BJ (cell line): ENCODE data around the gene KCNQ2. TPM values are rescaled to one million over a fixed set of nuclear protein-coding genes. Genes with fewer than 3 reads are reported as not detected.

Experiments
- CTCF ChIA-PET: fragments of 350-600 bp; formaldehyde crosslinking; extraction: SDS; loops from one replicate; lab custom pipeline; 2021; ENCODE audit warnings: antibody characterized with exemption, inconsistent platforms; lab: Yijun Ruan, JAX
- POLR2A ChIA-PET: fragments of 300-600 bp; sonication (Branson Sonifier 250); formaldehyde crosslinking; extraction: SDS; loops from one replicate; lab custom pipeline; 2021; ENCODE audit warnings: antibody characterized with exemption; lab: Charles Lee
- DNase-seq: peaks from one replicate; pipeline ENCODE4 v3.0.0-alpha.2; 2011; ENCODE audit warnings: low read depth
- H3K27me3 ChIP-seq: 2 replicates; pipeline ENCODE4 v1.6.0; 2011; ENCODE audit warnings: low read length; ENCODE audit not compliant: control insufficient read depth, insufficient read depth
- H3K36me3 ChIP-seq: 2 replicates; pipeline ENCODE4 v1.5.1; 2011; ENCODE audit warnings: low read length; ENCODE audit not compliant: control insufficient read depth, insufficient read depth
- H3K4me3 ChIP-seq: 2 replicates; pipeline ENCODE4 v1.5.1; 2011; ENCODE audit warnings: low read depth, mild to moderate bottlenecking, control low read depth, low read length
- polyA plus RNA-seq: library from polyadenylated mRNA; depleted of rRNA; stranded (reverse); fragments of >200 nt; gene quantifications from 2 replicates; pipeline ENCODE4 v1.2.3, GENCODE V29; 2011
- TF ChIP-seq, protein P1 (sequence below): IDR thresholded peaks from 2 replicates; pipeline ENCODE4 v1.5.1; 2011; ENCODE audit warnings: low read depth, mild to moderate bottlenecking, control low read depth, inconsistent platforms, low read length, moderate library complexity; ENCODE audit not compliant: insufficient read depth

Gene KCNQ2
- polyA plus RNA-seq, 1 experiment, result not detected

GRCh38 chr20:63478346-63479302 lies 6.2 kb upstream of the KCNQ2 start:
- POLR2A ChIA-PET, result no interaction called here
- CTCF ChIA-PET, result interaction anchor here (1.1 kb wide), 1 partner anchor 297 kb away, joined by 3 read pairs; no protein-coding TSS in a partner anchor
- no peak for DNase-seq
- TF ChIP-seq, protein P1, sequence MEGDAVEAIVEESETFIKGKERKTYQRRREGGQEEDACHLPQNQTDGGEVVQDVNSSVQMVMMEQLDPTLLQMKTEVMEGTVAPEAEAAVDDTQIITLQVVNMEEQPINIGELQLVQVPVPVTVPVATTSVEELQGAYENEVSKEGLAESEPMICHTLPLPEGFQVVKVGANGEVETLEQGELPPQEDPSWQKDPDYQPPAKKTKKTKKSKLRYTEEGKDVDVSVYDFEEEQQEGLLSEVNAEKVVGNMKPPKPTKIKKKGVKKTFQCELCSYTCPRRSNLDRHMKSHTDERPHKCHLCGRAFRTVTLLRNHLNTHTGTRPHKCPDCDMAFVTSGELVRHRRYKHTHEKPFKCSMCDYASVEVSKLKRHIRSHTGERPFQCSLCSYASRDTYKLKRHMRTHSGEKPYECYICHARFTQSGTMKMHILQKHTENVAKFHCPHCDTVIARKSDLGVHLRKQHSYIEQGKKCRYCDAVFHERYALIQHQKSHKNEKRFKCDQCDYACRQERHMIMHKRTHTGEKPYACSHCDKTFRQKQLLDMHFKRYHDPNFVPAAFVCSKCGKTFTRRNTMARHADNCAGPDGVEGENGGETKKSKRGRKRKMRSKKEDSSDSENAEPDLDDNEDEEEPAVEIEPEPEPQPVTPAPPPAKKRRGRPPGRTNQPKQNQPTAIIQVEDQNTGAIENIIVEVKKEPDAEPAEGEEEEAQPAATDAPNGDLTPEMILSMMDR, result no peak
- Histone ChIP-seq H3K36me3 (no peaks in the 10 kb centered on the region), H3K4me3 (no peak overlapping the region), H3K27me3 (peaks cover 24% of the 10 kb centered on the region)

DNA sequence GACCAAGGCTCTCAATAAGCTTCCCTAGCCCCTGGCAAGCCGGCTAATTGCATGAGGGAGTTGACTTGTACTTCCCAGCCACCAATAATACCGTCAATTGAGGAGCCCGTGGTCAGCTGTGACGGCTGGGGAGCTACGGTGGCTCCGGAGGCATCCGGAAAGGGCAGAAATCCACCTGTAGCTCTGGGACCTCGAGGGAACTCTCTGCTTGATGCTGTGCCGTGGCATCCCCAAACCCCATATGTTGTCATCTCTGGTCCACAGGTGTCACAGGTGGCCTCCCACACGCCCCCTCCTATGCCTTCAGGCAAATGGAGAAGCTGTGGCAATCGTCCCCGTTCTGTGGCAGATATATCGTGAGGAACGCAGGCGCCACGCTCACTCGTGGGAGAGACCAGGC lies 5.5 kb upstream of the KCNQ2 start:
- ChIA-PET POLR2A (no interaction called here), CTCF (interaction anchor here (0.9 kb wide), 1 partner anchor 20 kb away, joined by 3 read pairs; no protein-coding TSS in a partner anchor)
- H3K36me3 ChIP-seq, result no peaks in the 10 kb centered on the region
- no peak for DNase-seq
- TF ChIP-seq, protein P1, result no peak
- H3K4me3 ChIP-seq, result no peak overlapping the region
- peaks cover 29% of the 10 kb centered on the region for H3K27me3 ChIP-seq

DNA sequence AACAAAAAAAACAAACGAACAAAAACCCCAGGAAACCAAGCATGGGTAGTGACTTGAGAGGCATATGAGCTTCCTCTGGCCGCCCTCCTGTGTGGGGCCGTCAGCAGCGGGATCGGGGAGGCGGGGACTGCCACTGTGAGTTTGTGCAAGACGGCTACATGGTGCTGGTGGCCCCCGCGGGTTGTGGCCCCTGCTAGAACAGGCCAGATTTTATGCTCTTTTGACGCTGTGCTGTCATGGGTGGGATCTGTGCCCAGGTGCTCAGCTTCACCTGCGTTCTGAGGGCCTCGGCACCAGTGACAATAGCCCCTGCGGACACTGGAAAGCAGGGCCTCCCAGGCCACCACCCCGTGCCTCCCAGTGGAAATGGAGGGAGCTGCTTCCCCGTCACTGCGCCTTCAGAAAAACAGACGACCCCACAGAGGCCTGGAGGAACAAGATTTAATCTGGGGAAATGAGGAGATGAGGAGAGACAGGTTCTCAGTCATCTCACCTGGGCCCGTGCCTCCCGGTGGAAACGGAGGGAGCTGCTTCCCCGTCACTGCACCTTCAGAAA lies 4.7 kb upstream of the KCNQ2 start:
- peaks cover 30% of the 10 kb centered on the region for H3K27me3 ChIP-seq

DNA sequence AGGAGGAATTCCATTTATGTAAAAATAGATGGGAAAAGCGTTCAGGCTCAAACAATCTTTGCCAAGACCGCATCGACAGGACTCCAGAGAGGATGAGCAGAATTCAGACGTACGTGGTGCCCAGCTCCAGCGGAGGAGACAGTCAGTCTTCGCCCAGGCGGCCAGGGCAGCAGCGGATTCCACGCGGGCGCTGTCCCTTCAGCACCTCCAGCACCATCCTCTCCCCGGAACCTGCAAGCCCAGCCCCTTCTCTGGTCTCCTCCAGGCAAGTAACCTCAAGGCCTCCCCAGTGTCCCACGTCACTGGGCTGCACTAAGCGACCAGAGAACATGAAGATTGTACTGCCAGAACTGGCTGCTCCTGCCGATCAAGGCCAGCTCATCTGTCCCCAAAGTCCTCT lies 2.8 kb upstream of the KCNQ2 start:
- H3K36me3 ChIP-seq, result no peaks in the 10 kb centered on the region
- CTCF ChIA-PET, result interaction anchor here (0.8 to 1.0 kb wide), 2 partner anchors 21 to 93 kb away, joined by 3 read pairs; no protein-coding TSS in a partner anchor
- H3K27me3 ChIP-seq, result peaks cover 37% of the 10 kb centered on the region
- POLR2A ChIA-PET, result no interaction called here
- DNase-seq, result no peak
- no peak overlapping the region for H3K4me3 ChIP-seq
- TF ChIP-seq, protein P1, result no peak

More for the DNA sequence above, 4.7 kb upstream of the KCNQ2 start:
- TF ChIP-seq, protein P1, result no peak
- ChIA-PET POLR2A (no interaction called here), CTCF (interaction anchor here (0.6 to 0.9 kb wide), 3 partner anchors 8 to 49 kb away, joined by 3 read pairs; no protein-coding TSS in a partner anchor)
- no peak for DNase-seq
- Histone ChIP-seq H3K4me3 (no peak overlapping the region), H3K36me3 (no peaks in the 10 kb centered on the region)
